A549 (cell line): ENCODE data around the gene KCNJ6. TPM values are rescaled to one million over a fixed set of nuclear protein-coding genes. Genes with fewer than 3 reads are reported as not detected.
A peak's percentile ranks its signal among the peaks of the same experiment; 100 is the strongest.

Source experiments
- ATAC-seq, 2 experiments: fragments of 200-7000 bp in 1 of 2; fragments of >200 bp in 1 of 2; cut with Nextera tagmentation in 1 of 2; cut with Tn5 transposase in 1 of 2; 3 replicates each; pipeline versions ENCODE4 v1.8.0 to v1.9.1; 2018 to 2020; ENCODE audit warnings: mild to moderate bottlenecking in 1 of 2, moderate library complexity in 1 of 2
- CTCF ChIA-PET: fragments of 300-600 bp; sonication (Branson Sonifier 250); formaldehyde crosslinking; extraction: SDS; loops from one replicate; lab custom pipeline; 2021; ENCODE audit warnings: antibody characterized with exemption, inconsistent platforms; lab: Yijun Ruan, JAX
- POLR2A ChIA-PET: fragments of 350-600 bp; formaldehyde crosslinking; extraction: SDS; loops from one replicate; lab custom pipeline; 2021; ENCODE audit warnings: antibody characterized with exemption, inconsistent platforms; lab: Yijun Ruan, JAX
- DNase-seq, 2 experiments: peaks; one replicate each; pipeline versions ENCODE4 v3.0.0 to v3.0.0-alpha.2; 2011 to 2016; ENCODE audit warnings: low read depth in 1 of 2, low spot score in 1 of 2
- FAIRE-seq: peaks from 2 replicates; lab custom pipeline; 2011; peaks lifted over from hg19 to GRCh38; lab: Jason Lieb, UNC
- H3K27ac ChIP-seq, 2 experiments: fragments of >200 bp; sonication (Bioruptor Twin); formaldehyde crosslinking; 3 replicates each; pipeline ENCODE4 v1.5.1; 2016 to 2017
- H3K4me1 ChIP-seq: fragments of >200 bp; sonication (Bioruptor Twin); formaldehyde crosslinking; 3 replicates; pipeline ENCODE4 v1.6.1; 2016
- H3K4me2 ChIP-seq: fragments of >200 bp; sonication (Bioruptor Twin); formaldehyde crosslinking; 3 replicates; pipeline ENCODE4 v1.6.1; 2016
- H3K4me3 ChIP-seq: fragments of >200 bp; sonication (Bioruptor Twin); formaldehyde crosslinking; 3 replicates; pipeline ENCODE4 v1.5.1; 2016
- H3K9me3 ChIP-seq: fragments of >200 bp; sonication (Bioruptor Twin); formaldehyde crosslinking; 3 replicates; pipeline ENCODE4 v1.6.1; 2016
- CBX2 ChIP-seq: fragments of 200-600 bp; sonication (generic); IDR thresholded peaks from 2 replicates; pipeline ENCODE4 v1.6.1; 2016; ENCODE audit warnings: low read depth, mild to moderate bottlenecking, borderline replicate concordance
- CHD4 ChIP-seq: fragments of 200-600 bp; sonication (generic); IDR thresholded peaks from 2 replicates; pipeline ENCODE4 v1.6.1; 2016; ENCODE audit warnings: antibody characterized with exemption, mild to moderate bottlenecking, borderline replicate concordance
- CTCF ChIP-seq: fragments of >200 bp; sonication (Bioruptor Twin); formaldehyde crosslinking; IDR thresholded peaks from 3 replicates; pipeline ENCODE4 v1.5.1; 2016
- E2F6 ChIP-seq: IDR thresholded peaks from 2 replicates; pipeline ENCODE4 v1.6.1; 2012; ENCODE audit warnings: low read depth, borderline replicate concordance
- FOSL2 ChIP-seq, 2 experiments: fragments of 450-650 bp in 1 of 2; fragments of >200 bp in 1 of 2; sonication (Bioruptor Twin) in 1 of 2; formaldehyde crosslinking; IDR thresholded peaks; 2 replicates each; pipeline versions ENCODE4 v1.5.0 to v1.6.1; 2016 to 2020; ENCODE audit warnings: mild to moderate bottlenecking in 1 of 2, moderate library complexity in 1 of 2
- FOXS1 ChIP-seq: fragments of 250-450 bp; sonication (Bioruptor Pico); IDR thresholded peaks from 2 replicates; pipeline ENCODE4 v1.5.0; 2020; ENCODE audit warnings: mild to moderate bottlenecking, moderate library complexity
- KDM1A ChIP-seq: fragments of 200-600 bp; sonication (generic); IDR thresholded peaks from 2 replicates; pipeline ENCODE4 v1.6.1; 2016; ENCODE audit warnings: low read depth, mild to moderate bottlenecking
- MAFK ChIP-seq: fragments of 450-650 bp; IDR thresholded peaks from 2 replicates; pipeline ENCODE4 v1.6.1; 2014; ENCODE audit not compliant: partially characterized antibody
- MAX ChIP-seq: IDR thresholded peaks from 2 replicates; pipeline ENCODE4 v1.6.1; 2012
- NFE2L2 ChIP-seq: fragments of 150-350 bp; conservative IDR thresholded peaks from 2 replicates; pipeline ENCODE4 v1.6.1; 2014; ENCODE audit warnings: low read length
- RAD21 ChIP-seq, 2 experiments: fragments of >200 bp in 1 of 2; sonication (Bioruptor Twin) in 1 of 2; formaldehyde crosslinking in 1 of 2; IDR thresholded peaks in 1 of 2; conservative IDR thresholded peaks in 1 of 2; 2 replicates in 1 of 2; 3 replicates in 1 of 2; pipeline ENCODE4 v1.6.1; 2012 to 2018; ENCODE audit warnings: inconsistent platforms in 1 of 2
- RNF2 ChIP-seq: fragments of 200-600 bp; sonication (generic); IDR thresholded peaks from 2 replicates; pipeline ENCODE4 v1.6.1; 2016; ENCODE audit warnings: low read depth, mild to moderate bottlenecking, antibody characterized with exemption, moderate library complexity, borderline replicate concordance
- TFCP2L1 ChIP-seq: fragments of 250-450 bp; sonication (Bioruptor Pico); IDR thresholded peaks from 2 replicates; pipeline ENCODE4 v1.5.0; 2021; ENCODE audit warnings: mild to moderate bottlenecking
- USF2 ChIP-seq: fragments of 450-650 bp; IDR thresholded peaks from 2 replicates; pipeline ENCODE4 v1.6.1; 2014; ENCODE audit warnings: antibody characterized with exemption
- ZC3H11A ChIP-seq: fragments of 450-650 bp; IDR thresholded peaks from 2 replicates; pipeline ENCODE4 v1.6.1; 2014; ENCODE audit warnings: antibody characterized with exemption, mild to moderate bottlenecking
- ZSCAN20 ChIP-seq: fragments of 250-450 bp; sonication (Bioruptor Pico); IDR thresholded peaks from 2 replicates; pipeline ENCODE4 v1.8.0; 2022; ENCODE audit warnings: mild to moderate bottlenecking, moderate library complexity
- WGBS: methylation state at CpG from one replicate; pipeline ENCODE4 v1.1.6; 2017; ENCODE audit errors: missing lambda C conversion rate; 5-methylcytosine and 5-hydroxymethylcytosine counted together
- polyA plus RNA-seq, 4 experiments: library from polyadenylated mRNA; depleted of rRNA in 3 of 4; stranded (reverse); fragments of >200 nt; fragmentation: RNase III in 1 of 4; extraction: RNeasy Plus Mini Kit Qiagen cat#74134 plus additional on column Dnase treatment in 1 of 4; gene quantifications; 2 replicates in 3 of 4; 3 replicates in 1 of 4; pipeline ENCODE4 v1.2.3, GENCODE V29; 2011 to 2017

KCNJ6 gene
- polyA plus RNA-seq, 2 of the 4 experiments (the other 2 are of a cell fraction): 0.68 to 1.4 TPM

- H3K4me2 ChIP-seq: peak overlapping the region; percentile 82
- WGBS: 44% methylated on average over 14 of the region's 14 CpGs
- ChIA-PET CTCF (interaction anchor here (0.6 to 2.8 kb wide), 4 partner anchors 40 to 186 kb away, joined by 3 to 8 read pairs (median 4); no protein-coding TSS in a partner anchor), POLR2A (interaction anchor here (1.3 to 2.2 kb wide), 2 partner anchors 712 to 787 kb away, joined by 3 to 14 read pairs; no protein-coding TSS in a partner anchor)
- no peak for TF ChIP-seq FOXS1
- TF ChIP-seq RNF2: no peak
- TF ChIP-seq TFCP2L1 (CRISPR knock-in tag): no peak
- no peak for TF ChIP-seq ZC3H11A
- TF ChIP-seq CBX2: no peak
- TF ChIP-seq KDM1A: no peak
- no peak for TF ChIP-seq CHD4
- no peak for TF ChIP-seq USF2
- ATAC-seq (no peak), DNase-seq (peak in 1 of 2 experiments; percentile 33), FAIRE-seq (no peak)
- peak overlapping the region; percentile 35; the same call in 2 of the 3 replicates for H3K4me3 ChIP-seq
- peaks cover 21% of the 10 kb centered on the region for H3K4me1 ChIP-seq
- no peaks in the 10 kb centered on the region for H3K9me3 ChIP-seq
- H3K27ac ChIP-seq: peak overlapping the region; percentile 96 to 98
These were observed 350.6 kb downstream of the KCNJ6 start for GRCh38 chr21:37565530-37566223.

- TF ChIP-seq FOSL2 (IDR thresholded peaks at IDR 0.05) (0 out of 2 replicates have a peak, but pooled peaks have one; percentile 12), FOSL2 (CRISPR knock-in tag; IDR thresholded peaks at IDR 0.05) (peak; percentile 44), CTCF (no peak), RAD21 (conservative IDR thresholded peaks at IDR 0.05 in 1 of 2, IDR thresholded peaks at IDR 0.05 in 1 of 2) (no peak), MAFK (peak; percentile 11), E2F6 (0 out of 2 replicates have a peak, but pooled peaks have one; percentile 19), ZSCAN20 (CRISPR knock-in tag) (no peak), NFE2L2 (0 out of 2 replicates have a peak, but pooled peaks have one; percentile 26), USF2 (peak; percentile 74), MAX (peak; percentile 53)
- peak in 1 of 2 experiments; percentile 58 for DNase-seq
- Histone ChIP-seq H3K4me2 (peak overlapping the region; percentile 82), H3K27ac (peak overlapping the region; percentile 96 to 98), H3K4me1 (peaks cover 21% of the 10 kb centered on the region), H3K4me3 (peak overlapping the region; percentile 35), H3K9me3 (no peaks in the 10 kb centered on the region)
- peak; percentile 33 to 36; a peak in 4 of 6 replicates for ATAC-seq
- 18% methylated on average over 10 of the region's 12 CpGs for WGBS
- CTCF ChIA-PET: interaction anchor here (0.6 to 2.8 kb wide), 15 partner anchors 12 to 828 kb away, joined by 3 to 11 read pairs (median 5); no protein-coding TSS in a partner anchor
- FAIRE-seq: no peak
- POLR2A ChIA-PET: interaction anchor here (0.9 to 2.2 kb wide), 14 partner anchors 9 to 787 kb away, joined by 3 to 18 read pairs (median 6); no protein-coding TSS in a partner anchor
These were observed 351.2 kb downstream of the KCNJ6 start for GRCh38 chr21:37564924-37565529.
